GM19395 (cell line): ENCODE measurements around the gene PPP2R5A.

ENCODE experiments used
- ATAC-seq: cut with Tn5 transposase; IDR thresholded peaks from one replicate; pipeline ENCODE4 v1.9.1; 2021; ENCODE audit warnings: mild to moderate bottlenecking, moderate library complexity; ENCODE audit not compliant: unreplicated experiment

Gene PPP2R5A

DNA sequence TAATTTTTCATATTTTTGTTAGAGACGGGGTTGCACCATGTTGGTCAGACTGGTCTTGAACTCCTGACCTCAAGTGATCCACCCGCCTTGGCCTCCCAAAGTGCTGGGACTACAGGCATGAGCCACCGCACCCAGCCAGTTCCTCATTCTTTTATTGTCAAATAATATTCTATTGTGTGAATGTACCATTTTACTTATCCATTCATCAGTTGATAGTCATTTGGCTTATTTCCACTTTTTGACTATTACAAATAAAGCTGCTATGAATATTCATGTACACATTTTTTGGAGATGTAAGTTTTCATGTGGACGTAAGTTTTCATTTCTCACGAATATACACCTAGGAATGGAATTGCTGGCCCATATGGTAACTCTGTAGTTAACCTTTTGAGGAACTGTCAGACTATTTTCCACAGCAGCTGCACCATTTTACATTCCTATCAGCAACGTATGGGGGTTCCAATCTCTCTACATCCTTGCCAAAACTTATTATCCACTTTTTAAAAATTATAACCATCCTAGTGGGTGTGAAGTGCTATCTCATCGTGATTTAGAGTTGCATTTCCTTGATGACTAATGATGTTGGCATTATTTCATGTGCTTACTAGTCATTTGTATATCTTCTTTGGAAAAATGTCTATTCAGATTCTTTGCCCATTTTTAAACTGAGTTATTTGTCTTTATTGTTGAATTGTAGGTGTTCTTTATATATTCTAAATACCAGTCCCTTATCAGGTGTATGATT is 116.8 kb downstream of the PPP2R5A start:
- no peak for ATAC-seq

DNA sequence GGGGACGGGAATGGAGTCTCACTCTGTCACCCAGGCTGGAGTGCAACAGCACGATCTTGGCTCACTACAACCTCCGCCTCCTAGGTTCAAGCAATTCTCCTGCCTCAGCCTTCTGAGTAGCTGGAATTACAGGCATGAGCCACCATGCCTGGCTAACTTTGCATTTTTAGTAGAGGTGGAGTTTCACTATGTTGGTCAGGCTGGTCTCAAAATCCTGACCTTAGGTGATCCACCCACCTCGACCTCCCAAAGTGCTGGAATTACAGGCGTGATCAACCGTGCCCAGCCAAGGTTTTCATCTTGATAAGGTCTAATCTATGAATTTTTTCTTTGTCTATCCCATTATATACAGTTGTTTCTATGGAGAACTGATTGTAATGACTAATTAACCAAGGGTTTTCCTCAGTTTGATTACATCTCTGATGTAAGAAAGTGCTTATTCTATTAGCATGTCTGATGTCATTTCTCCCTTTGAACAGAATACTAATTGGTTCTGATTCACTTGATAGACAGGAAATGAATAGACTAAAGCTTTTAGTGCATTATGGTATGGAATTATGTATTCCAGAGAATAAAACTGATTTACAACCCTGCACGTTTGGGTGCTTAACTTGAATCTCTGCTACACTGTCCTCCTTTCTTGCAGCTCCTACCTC is 117.6 kb downstream of the PPP2R5A start:
- no peak for ATAC-seq

DNA sequence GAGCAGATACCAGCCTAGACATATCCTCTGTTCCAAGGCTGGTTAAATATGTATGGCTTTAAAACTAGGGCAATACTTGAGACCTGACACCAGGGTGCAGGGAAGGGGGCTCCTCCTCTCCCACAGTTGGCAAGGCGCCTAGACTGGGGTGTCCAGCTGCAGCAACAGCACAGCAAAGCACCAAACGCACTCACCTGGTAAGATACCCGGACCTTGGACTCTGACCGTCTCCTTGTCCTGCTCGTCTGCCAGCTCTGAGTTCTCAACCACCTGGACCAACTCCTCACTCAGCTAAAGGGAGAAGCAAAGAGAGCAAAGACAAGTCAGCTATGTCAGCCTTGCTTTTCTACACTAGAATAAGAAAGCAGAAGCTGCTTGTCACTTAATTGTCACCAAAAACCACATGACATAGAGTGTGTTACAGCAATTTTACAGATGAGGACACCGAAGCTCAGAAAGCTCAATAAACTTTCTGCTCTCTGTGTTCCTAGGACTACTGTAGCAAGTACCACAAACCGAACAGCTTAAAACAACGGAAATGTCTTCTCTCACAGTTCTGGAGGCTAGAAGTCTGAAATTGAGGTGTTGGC is 125.1 kb downstream of the PPP2R5A start:
- no peak for ATAC-seq
